ENCODE measurements around the gene CPNE2. TPM values are rescaled to one million over a fixed set of nuclear protein-coding genes. Genes with fewer than 3 reads are reported as not detected.

Gene CPNE2
- total and polyA plus RNA-seq, 8 donors, result 49.4 to 72.1 (median 67.5) TPM

DNA sequence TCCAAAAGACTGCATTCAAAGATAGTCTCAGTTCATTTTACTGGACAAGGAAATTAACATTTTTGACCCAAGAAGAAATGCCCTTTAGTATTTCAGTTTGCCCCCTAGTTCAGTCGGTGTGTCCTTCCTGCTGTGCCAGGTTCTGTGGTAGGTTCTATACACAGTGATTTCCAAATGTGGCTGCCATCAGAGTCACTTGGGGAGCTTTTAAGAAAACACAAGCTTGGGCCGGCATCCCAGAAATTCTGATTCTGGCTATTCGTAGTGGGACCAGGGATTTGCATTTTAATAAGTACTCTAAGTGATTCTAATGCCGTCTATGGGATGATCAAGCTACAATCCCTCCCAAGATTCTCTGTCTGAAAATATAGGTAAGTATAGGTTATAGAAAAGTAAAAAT lies 103.9 kb downstream of the CPNE2 start:
- TF ChIP-seq, protein P1, sequence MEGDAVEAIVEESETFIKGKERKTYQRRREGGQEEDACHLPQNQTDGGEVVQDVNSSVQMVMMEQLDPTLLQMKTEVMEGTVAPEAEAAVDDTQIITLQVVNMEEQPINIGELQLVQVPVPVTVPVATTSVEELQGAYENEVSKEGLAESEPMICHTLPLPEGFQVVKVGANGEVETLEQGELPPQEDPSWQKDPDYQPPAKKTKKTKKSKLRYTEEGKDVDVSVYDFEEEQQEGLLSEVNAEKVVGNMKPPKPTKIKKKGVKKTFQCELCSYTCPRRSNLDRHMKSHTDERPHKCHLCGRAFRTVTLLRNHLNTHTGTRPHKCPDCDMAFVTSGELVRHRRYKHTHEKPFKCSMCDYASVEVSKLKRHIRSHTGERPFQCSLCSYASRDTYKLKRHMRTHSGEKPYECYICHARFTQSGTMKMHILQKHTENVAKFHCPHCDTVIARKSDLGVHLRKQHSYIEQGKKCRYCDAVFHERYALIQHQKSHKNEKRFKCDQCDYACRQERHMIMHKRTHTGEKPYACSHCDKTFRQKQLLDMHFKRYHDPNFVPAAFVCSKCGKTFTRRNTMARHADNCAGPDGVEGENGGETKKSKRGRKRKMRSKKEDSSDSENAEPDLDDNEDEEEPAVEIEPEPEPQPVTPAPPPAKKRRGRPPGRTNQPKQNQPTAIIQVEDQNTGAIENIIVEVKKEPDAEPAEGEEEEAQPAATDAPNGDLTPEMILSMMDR (IDR thresholded peaks at IDR 0.05), result no peak
- ATAC-seq, result no peak
- H3K4me1 ChIP-seq, result peaks cover 0 to 34% of the 10 kb centered on the region in 2 donors
- intact Hi-C loops (cut with DNase I), result no loop called here
- no peak for DNase-seq
- H3K9me3 ChIP-seq, result no peaks in the 10 kb centered on the region
- no peaks in the 10 kb centered on the region for H3K27me3 ChIP-seq
- no peaks in the 10 kb centered on the region for H3K36me3 ChIP-seq
- no peak overlapping the region for H3K27ac ChIP-seq
- no peak overlapping the region for H3K4me3 ChIP-seq

DNA sequence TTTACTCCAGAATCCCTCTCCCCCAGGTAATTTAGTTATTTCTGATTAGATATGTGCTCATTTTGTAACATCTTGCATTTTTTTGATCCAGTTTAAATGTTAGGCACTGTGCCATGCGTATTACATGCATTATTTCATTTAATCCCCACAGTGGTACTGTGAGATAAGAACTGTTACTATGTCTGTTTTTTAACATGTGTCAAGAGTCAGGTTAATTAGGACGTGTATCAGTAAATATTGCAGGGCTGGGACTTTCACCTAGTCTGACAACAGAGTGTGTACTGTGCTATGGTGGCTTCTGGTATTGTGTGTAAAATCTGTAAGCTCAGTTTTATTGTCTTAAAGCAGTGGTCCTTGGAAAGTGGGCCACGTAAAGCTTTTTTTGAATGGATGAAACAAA lies 104.4 kb downstream of the CPNE2 start:
- H3K4me1 ChIP-seq, result peaks cover 0 to 30% of the 10 kb centered on the region in 2 donors
- no peaks in the 10 kb centered on the region for H3K27me3 ChIP-seq
- ATAC-seq (no peak), DNase-seq (no peak)
- H3K36me3 ChIP-seq, result no peaks in the 10 kb centered on the region
- intact Hi-C loops (cut with DNase I), result no loop called here
- H3K4me3 ChIP-seq, result no peak overlapping the region
- TF ChIP-seq, protein P1 (IDR thresholded peaks at IDR 0.05), result no peak
- H3K27ac ChIP-seq, result no peak overlapping the region
- no peaks in the 10 kb centered on the region for H3K9me3 ChIP-seq

Other genes starting within 250 kb of the CPNE2 start
- not detected for gene SLC12A3, start 227.4 kb upstream of the CPNE2 start, total RNA-seq
- under 1 TPM; 0.13 to 0.49 (median 0.20) TPM for gene SLC12A3, start 227.4 kb upstream of the CPNE2 start, polyA plus RNA-seq (ENCODE audit: insufficient read length in 6 of 6)
- 100 to 1,000 TPM; 104 to 155 TPM for gene HERPUD1, start 160.4 kb upstream of the CPNE2 start, total RNA-seq
- gene HERPUD1, start 160.4 kb upstream of the CPNE2 start, polyA plus RNA-seq (ENCODE audit: insufficient read length in 6 of 6), result 100 to 1,000 TPM in 5 of 6 donors, 10 to 100 TPM in 1; 99.6 to 131 (median 115) TPM
- under 1 TPM; 0.58 to 0.82 TPM for gene CETP, start 130.6 kb upstream of the CPNE2 start, total RNA-seq
- gene CETP, start 130.6 kb upstream of the CPNE2 start, polyA plus RNA-seq (ENCODE audit: insufficient read length in 6 of 6), result 10 to 100 TPM; 11.8 to 15.2 (median 13.9) TPM
- gene NLRC5, start 103.0 kb upstream of the CPNE2 start, total RNA-seq, result 10 to 100 TPM; 26.8 to 93.3 TPM
- 10 to 100 TPM in 5 of 6 donors, 1 to 10 TPM in 1; 9.8 to 14.1 (median 12.1) TPM for gene NLRC5, start 103.0 kb upstream of the CPNE2 start, polyA plus RNA-seq (ENCODE audit: insufficient read length in 6 of 6)
- 10 to 100 TPM; 53.1 to 71.8 TPM for gene PSME3IP1, start 93.5 kb downstream of the CPNE2 start, total RNA-seq
- 100 to 1,000 TPM in 5 of 6 donors, 10 to 100 TPM in 1; 97.7 to 123 (median 108) TPM for gene PSME3IP1, start 93.5 kb downstream of the CPNE2 start, polyA plus RNA-seq (ENCODE audit: insufficient read length in 6 of 6)
- gene RSPRY1, start 93.7 kb downstream of the CPNE2 start, total RNA-seq, result 10 to 100 TPM; 32.5 to 36.6 TPM
- 10 to 100 TPM; 37.4 to 46.8 (median 41.6) TPM for gene RSPRY1, start 93.7 kb downstream of the CPNE2 start, polyA plus RNA-seq (ENCODE audit: insufficient read length in 6 of 6)
- 10 to 100 TPM; 51.4 to 69.3 TPM for gene ARL2BP, start 152.7 kb downstream of the CPNE2 start, total RNA-seq
- 10 to 100 TPM; 64.7 to 76.1 (median 67.4) TPM for gene ARL2BP, start 152.7 kb downstream of the CPNE2 start, polyA plus RNA-seq (ENCODE audit: insufficient read length in 6 of 6)
- 10 to 100 TPM; 50.6 to 70.6 TPM for gene PLLP, start 192.1 kb downstream of the CPNE2 start, total RNA-seq
- 1 to 10 TPM; 3.5 to 7.7 (median 4.6) TPM for gene PLLP, start 192.1 kb downstream of the CPNE2 start, polyA plus RNA-seq (ENCODE audit: insufficient read length in 6 of 6)

Measured in left lung (tissue), 10 donors.